Astrocyte (in vitro differentiated cells and primary cell): ENCODE data around the gene MTERF2.

Experiments
- CTCF ChIP-seq: IDR thresholded peaks from 2 replicates; pipeline ENCODE4 v1.5.1; 2011; ENCODE audit warnings: low read depth, mild to moderate bottlenecking, inconsistent platforms, low read length, moderate library complexity; ENCODE audit not compliant: insufficient read depth
- EZH2 ChIP-seq: IDR thresholded peaks from 2 replicates; pipeline ENCODE4 v1.6.1; 2012; ENCODE audit warnings: mild to moderate bottlenecking, low read length, inconsistent platforms; ENCODE audit not compliant: insufficient read depth

- TF ChIP-seq EZH2 (no peak), CTCF (no peak)
Measured at GRCh38 chr12:107027636-107028053, 40.7 kb upstream of the MTERF2 start.
